NCI-H345 (cell line): ENCODE results near the gene GNG7.
"Not testable (repeated sequence)": the region's sequence is repeated elsewhere in the genome, so short reads cannot be mapped to it uniquely, and the experiment has no call there.

Experiments used
- DNase-seq: peaks from one replicate; lab custom pipeline; 2025; lab: John Stamatoyannopoulos, UW

Gene GNG7

GRCh38 chr19:2574971-2575630, 127.4 kb downstream of the GNG7 start:
- DNase-seq: no peak

- no peak for DNase-seq
These were observed 128.0 kb downstream of the GNG7 start for GRCh38 chr19:2574478-2574931.

- no peak for DNase-seq
These were observed 128.6 kb downstream of the GNG7 start for GRCh38 chr19:2573916-2574315.

GRCh38 chr19:2572152-2572551, 130.3 kb downstream of the GNG7 start:
- DNase-seq: not testable (repeated sequence)

GRCh38 chr19:2569596-2570465, 132.7 kb downstream of the GNG7 start:
- no peak for DNase-seq

DNA sequence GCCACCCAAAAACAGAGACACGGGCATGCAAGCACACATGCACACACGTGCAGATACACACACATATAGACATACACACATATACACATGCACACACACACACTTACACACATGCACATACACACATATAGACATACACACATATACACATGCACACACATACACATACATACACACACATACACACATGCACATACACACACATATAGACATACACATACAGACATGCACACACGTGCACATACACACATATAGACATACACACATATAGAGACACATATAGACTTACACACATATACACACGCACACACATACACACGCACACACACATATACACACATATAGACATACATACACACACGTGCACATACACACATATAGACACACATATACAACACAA, 134.5 kb downstream of the GNG7 start:
- DNase-seq: no peak

- DNase-seq: no peak
These were observed 134.9 kb downstream of the GNG7 start for GRCh38 chr19:2567580-2567979.

- DNase-seq: not testable (repeated sequence)
These were observed 138.9 kb downstream of the GNG7 start for GRCh38 chr19:2563546-2563945.

DNA sequence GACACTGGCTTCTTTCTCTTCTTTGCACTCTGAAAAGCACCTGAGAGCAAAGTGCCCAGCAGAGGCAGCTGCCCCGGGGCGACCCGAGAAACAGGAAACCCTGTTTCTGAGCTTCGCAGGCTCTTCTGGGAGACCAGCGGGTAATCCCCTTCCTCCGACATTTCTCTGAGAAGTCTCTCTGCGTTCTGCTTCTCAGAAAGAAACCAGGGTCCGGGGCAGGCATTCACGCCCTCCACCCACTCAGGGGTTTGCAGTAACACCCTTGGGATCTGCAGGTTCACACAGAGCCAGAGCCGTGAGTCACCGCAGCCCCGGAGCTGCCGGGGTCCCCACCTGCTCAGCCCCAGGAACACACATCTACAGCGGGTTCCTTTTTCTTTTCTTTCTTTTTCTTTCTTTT, 140.6 kb downstream of the GNG7 start:
- DNase-seq: no peak

GRCh38 chr19:2561221-2561620, 141.3 kb downstream of the GNG7 start:
- no peak for DNase-seq

GRCh38 chr19:2560369-2560768, 142.1 kb downstream of the GNG7 start:
- no peak for DNase-seq

- no peak for DNase-seq
These were observed 144.0 kb downstream of the GNG7 start for GRCh38 chr19:2558543-2558942.

GRCh38 chr19:2558131-2558530, 144.4 kb downstream of the GNG7 start:
- not testable (repeated sequence) for DNase-seq

DNA sequence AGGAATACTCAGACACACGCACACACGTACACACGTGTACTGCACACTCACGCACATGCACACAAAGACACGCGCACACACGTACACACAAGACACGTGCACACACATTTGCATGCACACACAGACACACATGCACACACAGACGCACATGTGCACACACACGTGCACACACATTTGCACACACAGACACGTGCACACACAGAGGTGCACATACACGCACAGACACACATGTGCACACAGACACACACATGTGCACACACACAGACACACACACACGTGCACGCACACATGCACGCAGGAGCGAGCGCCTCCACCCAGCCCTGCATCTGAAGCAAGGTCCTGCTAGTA, 145.4 kb downstream of the GNG7 start:
- no peak for DNase-seq

GRCh38 chr19:2556221-2557092, 146.0 kb downstream of the GNG7 start:
- DNase-seq: no peak

- DNase-seq: no peak
These were observed 146.9 kb downstream of the GNG7 start for GRCh38 chr19:2555422-2556220.

- no peak for DNase-seq
These were observed 147.6 kb downstream of the GNG7 start for GRCh38 chr19:2554856-2555255.

- DNase-seq: no peak
These were observed 149.0 kb downstream of the GNG7 start for GRCh38 chr19:2553510-2553909.

DNA sequence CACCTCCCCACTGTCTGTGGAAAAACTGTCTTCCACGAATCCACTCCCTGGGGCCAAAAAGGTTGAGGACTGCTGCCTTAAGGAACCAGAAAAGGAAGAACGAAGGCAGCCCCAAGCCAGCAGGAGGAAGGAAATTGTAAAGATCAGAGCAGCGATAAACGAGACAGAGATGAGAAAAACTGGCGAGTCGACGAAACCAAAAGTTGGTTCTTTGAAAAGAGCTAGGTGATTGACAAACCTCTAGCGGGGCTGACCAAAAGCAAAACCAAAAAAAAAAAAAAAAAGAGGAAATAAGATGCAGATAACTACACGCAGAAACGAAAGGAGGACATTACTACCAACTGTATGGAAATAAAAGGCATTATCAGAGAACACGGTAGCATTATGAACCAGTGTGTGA, 149.6 kb downstream of the GNG7 start:
- no peak for DNase-seq

GRCh38 chr19:2551864-2552185, 150.7 kb downstream of the GNG7 start:
- DNase-seq: no peak

- DNase-seq: no peak
These were observed 151.2 kb downstream of the GNG7 start for GRCh38 chr19:2551172-2551863.
